Activated CD4-positive, alpha-beta T cell treated with anti-CD3 and anti-CD28 coated beads, Interleukin-2, amount 50 U/mL, for 24 hours (primary cell): Measurements from ENCODE around the gene HERC6.
"Not testable (repeated sequence)": the region's sequence is repeated elsewhere in the genome, so short reads cannot be mapped to it uniquely, and the experiment has no call there.

ENCODE experiments used
- DNase-seq, 2 donors: peaks; one replicate each; pipeline ENCODE4 v3.0.0-alpha.2; 2020; ENCODE audit warnings: low read depth in 1 of 2, low spot score in 1 of 2

Gene HERC6

DNA sequence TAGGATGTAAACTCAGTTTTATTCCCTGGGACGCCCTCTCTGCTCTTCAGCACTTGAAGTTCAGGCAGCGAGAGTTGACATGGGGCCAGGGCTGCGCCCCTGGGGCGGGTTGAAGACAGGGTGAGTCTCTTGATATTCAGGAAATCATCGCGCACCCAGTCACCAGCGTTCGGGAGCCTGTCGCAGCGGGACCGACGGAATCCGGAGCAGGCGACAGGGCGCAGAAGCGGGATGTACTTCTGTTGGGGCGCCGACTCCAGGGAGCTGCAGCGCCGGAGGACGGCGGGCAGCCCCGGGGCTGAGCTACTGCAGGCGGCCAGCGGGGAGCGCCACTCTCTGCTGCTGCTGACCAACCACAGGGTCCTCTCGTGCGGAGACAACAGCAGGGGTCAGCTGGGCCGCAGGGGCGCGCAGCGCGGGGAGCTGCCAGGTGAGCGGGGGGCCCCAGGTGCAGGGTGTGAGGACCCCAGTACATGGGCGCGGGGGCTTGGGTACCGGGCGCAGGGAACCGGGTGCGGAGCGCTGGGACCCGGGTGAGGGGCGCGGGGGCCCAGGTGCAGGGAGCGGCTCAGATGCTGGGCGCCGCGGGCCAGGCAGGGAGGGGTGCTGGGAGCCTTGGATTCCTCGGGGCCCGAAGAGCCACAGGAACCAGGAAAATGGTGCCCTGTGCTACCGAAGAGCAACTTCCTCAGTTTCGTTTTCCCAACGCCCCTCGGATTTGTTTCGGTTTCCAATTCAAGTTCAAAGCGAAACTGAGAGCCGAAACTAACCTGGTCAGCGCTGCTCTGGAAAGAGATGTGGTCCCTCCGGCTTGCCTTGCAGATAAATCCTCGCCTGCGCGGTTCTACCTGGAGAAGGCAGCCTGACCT is at the start of gene HERC6:
TSS of gene HERC6 (plus strand) at position 162 of the 869 bp plus-strand sequence. CDS start at position 232, 70 bp downstream.
- peak; percentile 47 to 70 for DNase-seq

DNA sequence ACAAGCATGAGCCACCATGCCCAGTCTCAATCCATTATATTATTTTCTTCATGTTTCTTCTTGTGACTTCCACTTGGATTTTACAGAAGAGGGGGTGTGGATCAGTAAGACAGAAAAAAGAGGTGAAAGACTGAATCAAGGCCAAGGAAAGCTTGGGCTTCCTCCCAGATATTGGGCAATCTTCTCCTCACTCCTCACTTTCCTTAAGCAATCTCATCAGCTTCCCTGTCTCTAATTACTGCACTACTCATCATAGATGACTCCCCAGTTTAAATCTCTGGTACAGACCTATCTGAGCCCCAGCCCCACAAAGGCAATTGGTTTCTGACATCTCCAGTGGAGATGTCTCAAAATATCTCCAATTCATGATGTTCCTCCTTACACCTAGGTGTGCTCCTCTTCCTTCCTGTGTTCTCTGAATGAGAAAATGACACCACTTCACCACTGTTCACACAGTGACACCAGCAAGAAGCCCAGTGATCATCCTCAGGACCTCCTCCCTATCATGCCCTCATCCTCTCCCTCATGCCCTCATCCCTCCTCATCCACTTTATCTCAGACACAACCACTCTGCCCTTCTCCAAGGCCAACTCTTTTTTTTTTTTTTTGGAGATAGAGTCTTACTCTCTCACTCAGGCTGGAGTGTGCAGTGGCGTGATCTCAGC is 44.8 kb upstream of the HERC6 start:
- no peak for DNase-seq

DNA sequence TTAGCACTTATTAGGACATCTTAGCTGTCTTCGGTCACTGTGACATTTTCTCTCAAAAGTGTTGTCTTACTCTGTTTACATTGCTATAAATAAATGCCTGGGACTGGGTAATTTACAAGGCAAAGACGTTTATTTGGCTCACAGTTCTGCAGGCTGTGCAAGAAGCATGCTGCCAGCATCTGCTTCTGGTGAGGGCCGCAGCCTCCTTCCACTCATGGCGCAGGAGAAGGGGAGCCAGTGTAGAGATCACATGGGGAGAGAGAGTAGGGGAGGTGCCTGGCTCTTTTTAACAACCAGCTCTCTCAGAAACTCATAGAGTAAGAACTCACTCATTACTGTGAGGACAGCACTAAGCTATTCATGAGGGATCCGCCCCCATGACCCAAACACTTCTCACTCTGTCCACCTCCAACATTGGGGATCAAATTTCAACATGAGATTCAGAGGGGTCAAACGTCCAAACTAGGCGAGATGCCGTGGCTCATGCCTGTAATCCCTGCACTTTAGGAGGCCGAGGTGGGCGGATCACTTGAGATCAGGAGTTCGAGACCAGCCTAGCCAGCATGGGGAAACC is 43.5 kb upstream of the HERC6 start:
- no peak for DNase-seq

DNA sequence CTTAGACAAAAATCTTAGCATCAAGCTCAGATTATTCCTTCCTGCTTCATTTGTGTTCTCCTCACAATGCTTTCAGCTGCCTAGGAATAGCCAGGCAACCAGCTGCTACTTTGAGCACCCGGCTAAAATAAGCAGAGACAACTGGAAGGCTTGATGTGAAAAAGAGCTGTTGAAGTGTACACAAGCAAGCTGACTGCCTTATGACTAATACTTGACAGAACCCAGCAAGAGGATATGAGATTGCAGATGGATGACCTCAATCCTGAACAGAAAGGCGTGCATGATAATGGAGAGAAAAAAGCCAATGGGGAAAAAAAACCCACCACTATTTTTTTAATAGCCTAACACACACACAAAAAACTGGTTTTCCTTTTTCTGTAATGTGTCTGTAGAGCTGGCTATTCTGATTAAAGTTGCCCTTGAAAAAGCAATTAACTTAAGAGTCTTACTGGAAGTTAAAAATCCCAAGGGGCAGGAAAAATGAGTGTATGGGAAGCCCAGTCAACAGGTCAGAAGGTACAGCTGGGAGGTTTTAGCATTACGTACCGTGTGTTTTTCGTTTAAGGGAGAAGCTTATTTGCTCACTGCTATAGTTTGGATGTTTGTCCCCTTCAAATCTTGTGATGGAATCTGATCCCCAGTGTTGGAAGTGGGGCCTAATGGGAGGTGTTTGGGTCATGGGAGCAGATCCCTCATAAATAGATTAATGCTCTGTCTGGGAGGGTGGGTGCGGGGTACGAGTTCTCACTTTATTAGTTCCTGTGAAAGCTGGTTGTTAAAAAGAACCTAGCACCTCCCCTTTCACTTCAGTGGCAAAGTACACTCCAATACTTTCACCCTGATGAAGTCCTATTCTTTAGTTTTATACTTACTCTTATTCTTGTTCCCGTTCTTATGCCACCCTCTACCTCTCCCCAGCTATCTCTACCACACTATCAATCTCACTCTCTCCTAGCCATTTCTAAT is 37.1 kb upstream of the HERC6 start:
- DNase-seq: no peak

DNA sequence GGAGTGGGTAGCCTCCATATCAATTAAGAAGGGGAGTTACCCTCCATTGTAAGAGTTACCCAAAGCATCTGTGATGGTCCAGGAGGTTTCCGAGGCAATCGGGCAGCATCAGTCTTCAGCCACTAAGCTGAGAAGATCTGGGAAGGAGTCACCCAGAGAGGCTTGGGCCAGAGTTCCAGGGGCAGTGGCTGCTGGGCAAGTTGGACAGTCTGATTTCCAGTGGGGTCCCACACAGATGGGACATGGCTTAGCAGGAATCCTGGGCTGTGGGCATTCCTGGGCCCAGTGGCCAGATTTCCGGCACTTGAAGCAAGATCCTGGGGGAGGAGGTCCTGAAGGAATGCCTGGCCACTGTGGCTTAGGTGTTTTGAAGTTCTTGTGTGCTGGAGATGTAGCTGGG is 31.8 kb upstream of the HERC6 start:
- not testable (repeated sequence) for DNase-seq

DNA sequence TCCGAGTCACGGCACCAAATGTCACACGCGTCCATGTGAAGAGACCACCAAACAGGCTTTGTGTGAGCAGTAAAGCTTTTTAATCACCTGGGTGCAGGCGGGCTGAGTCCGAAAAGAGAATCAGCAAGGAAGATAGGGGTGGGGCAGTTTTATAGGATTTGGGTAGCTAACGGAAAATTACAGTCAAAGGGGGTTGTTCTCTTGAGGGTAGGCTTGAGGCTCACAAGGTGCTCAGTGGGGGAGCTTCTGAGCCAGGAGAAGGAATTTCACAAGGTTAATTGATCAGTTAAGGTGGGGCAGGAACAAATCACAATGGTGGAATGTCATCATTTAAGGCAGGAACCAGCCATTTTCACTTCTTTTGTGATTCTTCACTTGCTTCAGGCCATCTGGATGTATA is 29.9 kb upstream of the HERC6 start:
- DNase-seq: not testable (repeated sequence)

DNA sequence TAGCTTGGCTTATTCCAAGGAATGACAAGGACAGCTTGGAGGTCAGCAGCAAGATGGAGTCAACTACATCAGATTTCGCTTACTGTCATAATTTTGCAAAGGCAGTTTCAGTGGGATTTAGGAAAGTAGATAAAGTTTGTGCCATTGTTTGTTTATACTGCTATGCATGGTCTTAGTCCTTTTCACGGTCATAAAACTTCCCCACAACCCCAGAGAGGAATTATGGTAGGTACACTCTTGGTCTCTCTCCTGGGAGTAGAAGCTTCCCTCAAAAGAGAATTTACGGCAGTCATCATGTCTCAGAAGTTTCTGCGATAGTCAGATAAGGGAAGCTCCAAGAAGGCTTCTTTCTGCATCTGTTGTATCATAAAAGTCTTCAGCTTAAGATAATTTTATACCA is 27.9 kb upstream of the HERC6 start:
- DNase-seq: no peak

DNA sequence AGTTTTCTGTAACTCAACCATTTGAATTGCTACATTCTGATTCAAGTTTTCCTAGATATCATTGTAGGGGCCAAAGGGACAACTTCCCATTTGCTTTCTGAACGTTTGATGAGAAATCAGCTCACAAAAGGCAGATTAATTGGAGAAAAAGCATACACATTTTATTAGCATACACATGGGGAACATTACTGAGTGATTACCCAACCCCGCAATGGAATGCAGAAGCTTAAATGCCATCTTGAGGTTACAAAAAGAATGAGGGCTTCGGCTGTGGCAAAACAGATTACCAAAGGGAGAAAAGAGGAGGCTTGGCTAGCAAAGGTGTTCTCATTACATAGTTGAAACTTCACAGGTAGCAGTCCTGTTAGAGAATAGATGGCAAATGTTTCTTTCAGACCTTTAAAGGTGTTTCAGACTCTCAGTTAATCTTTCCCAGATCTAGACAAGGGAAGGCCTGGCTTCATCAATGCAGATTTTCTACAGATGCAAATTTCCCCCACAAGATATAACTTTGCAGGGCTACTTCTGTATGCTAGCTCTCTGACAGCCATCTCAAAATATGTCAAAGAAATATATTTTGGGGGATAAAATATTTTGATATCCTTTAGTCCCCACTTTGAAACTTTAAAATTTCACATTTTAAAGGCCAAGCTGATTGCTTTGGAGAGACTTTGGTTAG is 26.5 kb upstream of the HERC6 start:
- DNase-seq: no peak

DNA sequence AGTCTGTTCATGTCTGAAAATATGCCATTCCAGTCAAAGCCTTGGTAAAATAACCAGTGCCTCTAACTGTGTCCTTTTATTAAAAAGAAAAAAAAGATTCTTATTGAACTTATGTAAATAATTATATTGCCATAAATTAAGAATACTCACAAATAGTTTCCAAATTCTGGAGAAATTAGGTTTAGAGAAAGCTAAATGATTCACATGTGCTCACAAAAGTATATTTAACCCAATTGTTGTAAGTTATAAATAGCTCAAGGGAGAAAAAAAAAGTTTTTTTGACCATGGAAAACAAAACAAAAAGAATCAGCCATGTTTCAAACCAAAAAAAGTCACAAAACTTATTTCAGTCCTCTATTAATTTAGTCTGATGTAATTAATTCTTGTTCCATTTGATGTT is 25.3 kb upstream of the HERC6 start:
- no peak for DNase-seq

DNA sequence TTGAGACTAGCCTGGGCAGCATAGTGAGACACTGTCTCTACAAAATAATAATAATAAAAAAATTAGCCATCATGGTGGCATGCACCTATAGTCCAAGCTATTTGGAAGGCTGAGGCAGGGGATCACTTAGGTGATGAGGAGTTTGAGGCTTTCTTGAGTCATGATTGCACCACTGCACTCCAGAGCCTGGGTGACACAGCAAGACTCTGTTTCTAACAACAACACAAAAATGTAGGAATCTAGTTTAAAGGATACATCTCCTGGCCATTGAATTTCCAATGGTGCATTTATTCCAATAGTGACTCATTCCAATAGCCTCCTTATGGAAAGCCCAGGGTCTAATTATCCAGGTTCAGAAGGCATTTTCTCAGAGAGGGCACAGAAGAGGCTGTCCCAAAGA is 21.9 kb upstream of the HERC6 start:
- no peak for DNase-seq

DNA sequence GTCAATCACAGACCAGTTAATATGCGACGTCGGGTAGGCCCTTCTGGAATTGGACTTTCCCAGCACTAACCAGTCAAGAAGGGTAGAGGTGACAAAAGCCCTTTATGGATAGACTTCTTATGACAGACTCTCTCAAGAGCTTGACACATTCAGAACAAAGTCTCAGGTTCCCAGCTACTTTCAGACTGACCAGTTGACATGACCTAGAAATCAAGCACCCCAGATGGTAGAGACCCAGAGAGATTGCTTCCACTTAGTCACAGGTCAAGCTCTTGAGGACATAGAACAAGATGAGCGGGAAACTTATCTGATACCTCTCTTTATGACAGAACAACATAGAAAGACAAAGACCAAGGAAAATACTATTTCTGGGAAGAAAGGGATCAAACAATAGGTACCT is 21.4 kb upstream of the HERC6 start:
- DNase-seq: no peak

DNA sequence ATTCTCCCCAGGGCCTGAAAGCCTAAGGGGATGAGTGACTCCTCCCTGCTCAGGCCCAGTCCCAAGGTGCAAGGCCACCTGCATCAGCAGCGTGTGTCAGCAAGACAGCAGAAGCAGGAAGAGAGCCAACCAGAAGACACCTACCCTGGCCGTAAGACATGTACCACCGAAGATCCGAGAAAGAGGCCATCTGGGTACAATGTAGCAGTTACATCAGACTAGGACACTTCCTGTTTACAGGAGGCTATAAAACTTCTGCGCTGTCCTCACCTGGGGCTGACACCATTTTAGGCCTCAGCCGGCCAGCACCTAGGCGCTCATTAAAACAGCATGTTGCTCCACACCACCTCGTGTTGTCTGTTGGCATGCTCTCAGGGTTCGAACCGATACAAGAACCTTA is 19.1 kb upstream of the HERC6 start:
- no peak for DNase-seq

DNA sequence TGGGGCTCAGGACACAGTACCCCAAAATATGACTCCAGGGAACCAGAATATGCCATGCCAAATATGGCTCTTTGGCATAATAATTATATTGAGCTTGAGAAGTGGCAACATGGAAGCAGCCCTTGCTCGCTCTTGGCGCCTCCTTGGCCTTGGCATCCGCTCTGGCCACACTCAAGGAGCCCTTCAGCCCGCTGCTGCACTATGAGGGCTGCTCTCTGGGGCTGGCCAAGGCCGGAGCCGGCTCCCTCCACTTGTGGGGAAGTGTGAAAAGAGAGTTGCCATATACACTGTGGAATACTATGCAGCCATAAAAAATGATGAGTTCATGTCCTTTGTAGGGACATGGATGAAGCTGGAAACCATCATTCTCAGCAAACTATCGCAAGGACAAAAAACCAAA is 18.4 kb upstream of the HERC6 start:
- DNase-seq: no peak

DNA sequence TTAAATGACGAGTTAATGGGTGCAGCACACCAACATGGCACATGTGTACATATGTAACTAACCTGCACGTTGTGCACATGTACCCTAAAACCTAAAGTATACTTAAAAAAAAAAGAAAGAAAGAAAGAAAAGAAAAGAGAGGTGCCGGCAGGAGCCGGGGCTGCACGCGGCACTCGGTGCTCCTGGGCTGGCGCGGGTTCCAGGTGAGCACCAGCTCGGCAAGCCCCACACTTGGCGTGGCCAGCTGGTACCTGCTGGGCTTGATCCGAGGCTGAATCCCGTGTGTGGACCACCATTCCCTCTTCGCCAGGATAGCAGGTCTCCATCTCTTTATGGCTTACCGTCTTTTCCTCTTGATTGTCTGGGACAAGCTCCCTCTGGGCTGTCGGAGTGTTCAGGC is 17.9 kb upstream of the HERC6 start:
- no peak for DNase-seq

DNA sequence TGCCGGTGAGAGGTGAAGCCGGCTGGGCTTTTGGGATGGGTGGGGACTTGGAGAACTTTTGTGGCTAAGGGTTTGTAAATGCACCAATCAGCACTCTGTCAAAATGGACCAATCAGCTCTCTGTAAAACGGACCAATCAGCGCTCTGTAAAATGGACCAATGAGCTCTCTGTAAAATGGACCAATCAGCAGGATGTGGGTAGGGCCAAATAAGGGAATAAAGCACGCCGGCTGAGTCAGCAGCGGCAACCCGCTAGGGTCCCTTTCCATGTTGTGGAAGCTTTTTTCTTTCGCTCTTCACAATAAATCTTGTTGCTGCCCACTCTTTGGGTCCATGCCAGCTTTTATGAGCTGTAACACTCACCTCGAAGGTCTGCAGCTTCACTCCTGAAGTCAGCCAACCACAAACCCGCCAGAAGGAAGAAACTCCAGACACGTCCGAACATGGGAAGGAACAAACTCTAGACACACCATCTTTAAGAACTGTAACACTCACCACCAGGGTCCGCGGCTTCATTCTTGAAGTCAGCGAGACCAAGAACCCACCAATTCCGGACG is 17.4 kb upstream of the HERC6 start:
- not testable (repeated sequence) for DNase-seq

DNA sequence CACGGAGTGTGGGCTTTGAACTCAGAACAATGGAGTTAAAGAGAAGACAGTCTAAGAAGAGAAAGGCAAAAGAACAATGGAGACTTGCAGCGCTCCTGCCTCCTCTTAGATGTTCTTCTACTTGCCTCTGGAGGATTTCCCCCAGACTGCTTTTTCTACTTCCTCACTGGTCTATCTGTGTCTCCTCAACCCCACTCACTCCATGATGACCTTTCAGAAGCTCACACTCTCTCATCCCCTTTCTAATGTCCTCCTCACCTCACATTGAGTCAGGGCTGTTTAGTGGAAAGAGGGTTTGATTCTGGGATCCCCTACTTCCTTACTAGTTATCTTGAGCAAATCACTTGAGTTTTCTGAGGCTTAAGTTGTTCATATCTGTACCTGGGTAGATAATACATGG is 12.2 kb upstream of the HERC6 start:
- no peak for DNase-seq

DNA sequence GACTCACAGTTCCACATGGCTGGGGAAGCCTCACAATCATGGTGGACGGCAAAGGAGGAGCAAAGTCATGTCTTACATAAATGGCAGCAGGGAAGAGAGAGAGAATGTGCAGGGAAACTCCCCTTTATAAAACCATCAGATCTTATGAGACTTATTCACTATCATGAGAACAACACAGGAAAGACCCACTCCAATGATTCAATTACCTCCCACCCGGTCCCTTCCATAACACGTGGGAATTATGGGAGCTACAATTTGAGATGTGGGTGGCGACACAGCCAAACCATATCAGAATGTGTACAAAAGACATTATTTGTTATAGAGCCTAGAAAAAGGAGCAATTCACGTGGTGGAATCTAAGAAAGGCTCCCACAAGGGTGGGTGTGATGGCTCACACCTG is 10.8 kb upstream of the HERC6 start:
- DNase-seq: no peak

DNA sequence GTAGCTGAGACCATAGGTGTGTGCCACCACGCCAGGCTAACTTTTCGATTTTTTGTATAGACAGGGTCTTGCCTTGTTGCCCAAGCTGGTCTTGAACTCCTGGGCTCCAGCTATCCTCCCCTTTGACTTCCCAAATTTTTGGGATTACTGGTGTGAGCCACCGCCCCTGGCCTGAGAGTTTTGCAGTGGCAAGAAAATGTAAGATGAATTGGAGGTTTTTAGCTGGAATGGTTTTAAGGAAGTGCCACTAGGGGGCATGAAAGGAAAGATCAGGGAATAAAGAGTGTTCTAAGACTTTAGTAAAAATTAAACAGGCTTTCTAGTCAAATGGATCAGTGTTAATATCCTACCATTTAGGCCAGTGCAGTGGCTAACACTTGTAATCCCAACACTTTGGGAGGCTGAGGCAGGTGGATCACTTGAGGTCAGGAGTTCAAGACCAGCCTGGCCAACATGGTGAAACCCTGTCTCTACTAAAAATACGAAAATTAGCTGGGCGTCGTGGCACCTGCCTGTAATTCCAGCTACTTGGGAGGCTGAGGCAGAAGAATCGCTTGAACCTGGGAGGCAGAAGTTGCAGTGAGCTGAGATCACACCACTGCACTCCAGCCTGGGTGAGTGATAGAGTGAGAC is 9.4 kb upstream of the HERC6 start:
- DNase-seq: not testable (repeated sequence)

DNA sequence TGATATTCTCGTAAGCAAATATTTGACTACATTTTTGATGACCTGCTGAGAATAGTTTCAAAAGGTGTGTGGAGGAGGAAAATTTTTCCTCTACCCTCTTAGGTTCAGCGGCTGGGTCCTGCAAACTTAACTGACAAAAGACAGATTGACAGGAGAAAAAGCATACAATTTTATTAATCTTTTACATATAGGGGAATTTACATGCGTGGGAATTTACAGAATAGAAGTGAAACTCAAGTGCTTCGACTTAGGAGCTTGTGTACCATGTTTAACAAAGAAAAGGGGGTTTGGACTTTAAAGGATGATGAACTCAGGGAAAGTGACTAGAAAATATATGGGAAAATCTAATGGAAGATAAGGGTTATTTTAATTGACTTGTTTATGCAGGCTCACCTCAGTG is 2.5 kb downstream of the HERC6 start:
- DNase-seq: no peak

DNA sequence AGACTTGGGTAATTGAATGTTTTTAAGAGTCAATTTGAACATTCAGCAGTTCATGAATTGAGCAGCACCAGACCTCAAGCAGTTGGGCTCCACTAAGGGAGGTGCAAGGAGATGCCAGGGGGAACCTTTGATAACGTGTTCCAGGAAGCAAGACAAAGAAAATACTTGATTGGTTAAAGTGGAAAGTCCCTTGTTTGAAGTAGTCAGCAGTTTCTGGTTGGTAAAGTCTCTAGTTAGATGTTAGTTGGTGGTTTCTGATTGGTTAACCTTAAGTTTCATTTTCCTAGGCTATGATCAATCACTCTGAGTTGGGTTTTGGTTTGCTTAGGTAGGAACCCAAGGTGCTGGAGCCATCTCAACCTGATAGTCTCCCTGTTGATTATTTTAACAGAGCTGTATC is 4.0 kb downstream of the HERC6 start:
- DNase-seq: peak; percentile 21 to 26
